HepG2 (cell line): ENCODE measurements around the gene TFAP2E. TPM values are rescaled to one million over a fixed set of nuclear protein-coding genes. Genes with fewer than 3 reads are reported as not detected.

Source experiments
- CEBPB ChIP-seq: IDR thresholded peaks from 2 replicates; pipeline ENCODE4 v1.6.1; 2011; ENCODE audit warnings: low read depth, low read length, improper control_type of control experiment, borderline replicate concordance
- CREB1 ChIP-seq, 2 experiments: fragments of 450-650 bp in 1 of 2; IDR thresholded peaks; 2 replicates each; pipeline ENCODE4 v1.6.1; 2016 to 2017; ENCODE audit warnings: control low read depth in 1 of 2, mild to moderate bottlenecking in 1 of 2, missing compliant biosample characterization in 1 of 2, missing genetic modification characterization in 1 of 2
- ETV6 ChIP-seq: sonication (generic); formaldehyde crosslinking; conservative IDR thresholded peaks from 2 replicates; pipeline ENCODE4 v1.4.0; 2020; ENCODE audit warnings: missing genetic modification reagents
- HDAC2 ChIP-seq: sonication (generic); formaldehyde crosslinking; IDR thresholded peaks from 2 replicates; pipeline ENCODE4 v1.4.0; 2020; ENCODE audit warnings: missing genetic modification reagents
- KAT7 ChIP-seq: IDR thresholded peaks from 2 replicates; pipeline ENCODE4 v1.6.1; 2018; ENCODE audit warnings: borderline replicate concordance, missing compliant biosample characterization
- KDM6A ChIP-seq: IDR thresholded peaks from 2 replicates; pipeline ENCODE4 v1.6.1; 2016; ENCODE audit warnings: low read depth
- NFKBIZ ChIP-seq: IDR thresholded peaks from 2 replicates; pipeline ENCODE4 v1.6.1; 2018; ENCODE audit warnings: missing genetic modification reagents, missing compliant biosample characterization
- NR2F1 ChIP-seq, 2 experiments: fragments of 450-650 bp in 1 of 2; formaldehyde crosslinking in 1 of 2; IDR thresholded peaks; 2 replicates each; pipeline versions ENCODE4 v1.5.0 to v1.6.1; 2016 to 2020; ENCODE audit warnings: mild to moderate bottlenecking in 1 of 2, missing compliant biosample characterization in 1 of 2, missing genetic modification reagents in 1 of 2, moderate library complexity in 1 of 2
- PCBP1 ChIP-seq: fragments of 200-400 bp; formaldehyde crosslinking; IDR thresholded peaks from 2 replicates; pipeline ENCODE4 v1.6.1; 2017; ENCODE audit warnings: mild to moderate bottlenecking, low read depth, low read length, borderline replicate concordance
- REL ChIP-seq: sonication (generic); formaldehyde crosslinking; conservative IDR thresholded peaks from 2 replicates; pipeline ENCODE4 v1.8.0; 2022; ENCODE audit warnings: mild to moderate bottlenecking, missing genetic modification reagents, moderate library complexity
- RFX1 ChIP-seq: fragments of 450-650 bp; IDR thresholded peaks from 2 replicates; pipeline ENCODE4 v1.6.1; 2017
- SOX13 ChIP-seq, 3 experiments: fragments of 450-650 bp in 1 of 3; sonication (generic) in 1 of 3; formaldehyde crosslinking in 1 of 3; IDR thresholded peaks in 2 of 3; conservative IDR thresholded peaks in 1 of 3; 2 replicates each; pipeline versions ENCODE4 v1.5.0 to v1.6.1; 2016 to 2020; ENCODE audit warnings: antibody characterized with exemption in 1 of 3, mild to moderate bottlenecking in 1 of 3, missing compliant biosample characterization in 1 of 3, missing genetic modification reagents in 1 of 3, moderate library complexity in 1 of 3
- TBX2 ChIP-seq: sonication (generic); formaldehyde crosslinking; IDR thresholded peaks from 2 replicates; pipeline ENCODE4 v1.5.0; 2020; ENCODE audit warnings: missing genetic modification reagents, mild to moderate bottlenecking, borderline replicate concordance
- ZEB1 ChIP-seq: IDR thresholded peaks from 2 replicates; pipeline ENCODE4 v1.6.1; 2012; ENCODE audit warnings: mild to moderate bottlenecking, low read depth, inconsistent platforms; ENCODE audit not compliant: insufficient replicate concordance
- ZNF10 ChIP-seq: sonication (generic); formaldehyde crosslinking; IDR thresholded peaks from 2 replicates; pipeline ENCODE4 v1.4.0; 2020; ENCODE audit warnings: mild to moderate bottlenecking, low read depth, missing genetic modification reagents, borderline replicate concordance
- ZNF12 ChIP-seq: sonication (generic); formaldehyde crosslinking; IDR thresholded peaks from 2 replicates; pipeline ENCODE4 v1.5.0; 2020; ENCODE audit warnings: missing genetic modification reagents
- ZNF446 ChIP-seq: sonication (generic); formaldehyde crosslinking; IDR thresholded peaks from 2 replicates; pipeline ENCODE4 v1.5.0; 2020; ENCODE audit warnings: mild to moderate bottlenecking, missing genetic modification reagents
- ZNF563 ChIP-seq: sonication (generic); formaldehyde crosslinking; IDR thresholded peaks from 2 replicates; pipeline ENCODE4 v1.8.0; 2022; ENCODE audit warnings: mild to moderate bottlenecking, moderate library complexity, missing genetic modification reagents
- ZNF629 ChIP-seq: sonication (generic); formaldehyde crosslinking; conservative IDR thresholded peaks from 2 replicates; pipeline ENCODE4 v1.5.0; 2020; ENCODE audit warnings: missing genetic modification reagents
- ZNF678 ChIP-seq: sonication (generic); formaldehyde crosslinking; IDR thresholded peaks from 2 replicates; pipeline ENCODE4 v1.4.0; 2020; ENCODE audit warnings: mild to moderate bottlenecking, missing genetic modification reagents
- polyA plus RNA-seq, 8 experiments: library from polyadenylated mRNA; depleted of rRNA in 3 of 8; stranded (reverse) in 7 of 8; unstranded in 1 of 8; fragments of >200 nt; fragmentation: Illumina TruSeq in 4 of 8; extraction: Trizol in 4 of 8; gene quantifications; 2 replicates each; pipeline versions ENCODE4 v1.2.1 to v1.2.3, GENCODE V29; 2011 to 2016; ENCODE audit warnings: low read depth in 4 of 8, missing spikeins in 1 of 8, mixed read lengths in 1 of 8; ENCODE audit not compliant: insufficient read depth in 1 of 8
- total RNA-seq, 5 experiments: library from RNA; depleted of rRNA; stranded (reverse); fragments of >200 nt; fragmentation: Illumina TruSeq; extraction: Trizol; gene quantifications; 2 replicates each; pipeline ENCODE4 v1.2.3, GENCODE V29; 2016; ENCODE audit warnings: low read depth in 1 of 5
- TF ChIP-seq, protein P1 (sequence below): sonication (generic); formaldehyde crosslinking; IDR thresholded peaks from 2 replicates; pipeline ENCODE4 v1.5.1; 2020; ENCODE audit warnings: mild to moderate bottlenecking, missing genetic modification reagents, moderate library complexity
- TF ChIP-seq, protein P2 (sequence below): sonication (generic); formaldehyde crosslinking; IDR thresholded peaks from 2 replicates; pipeline ENCODE4 v1.8.0; 2022; ENCODE audit warnings: missing genetic modification reagents, mild to moderate bottlenecking, borderline replicate concordance
- TF ChIP-seq, protein P3 (sequence below): sonication (generic); formaldehyde crosslinking; IDR thresholded peaks from 2 replicates; pipeline ENCODE4 v1.5.1; 2020; ENCODE audit warnings: missing genetic modification reagents, mild to moderate bottlenecking, borderline replicate concordance
- TF ChIP-seq, protein P4 (sequence below): IDR thresholded peaks from 2 replicates; pipeline ENCODE4 v1.6.1; 2012; ENCODE audit warnings: inconsistent platforms
- TF ChIP-seq, protein P5 (sequence below): IDR thresholded peaks from 2 replicates; pipeline ENCODE4 v1.6.1; 2016; ENCODE audit warnings: mild to moderate bottlenecking

TFAP2E gene
- total and polyA plus RNA-seq, 2 of the 13 experiments (the other 11 are each of a cell fraction or from before 2014, with no cell fraction given), result 0.31 to 0.41 TPM

DNA sequence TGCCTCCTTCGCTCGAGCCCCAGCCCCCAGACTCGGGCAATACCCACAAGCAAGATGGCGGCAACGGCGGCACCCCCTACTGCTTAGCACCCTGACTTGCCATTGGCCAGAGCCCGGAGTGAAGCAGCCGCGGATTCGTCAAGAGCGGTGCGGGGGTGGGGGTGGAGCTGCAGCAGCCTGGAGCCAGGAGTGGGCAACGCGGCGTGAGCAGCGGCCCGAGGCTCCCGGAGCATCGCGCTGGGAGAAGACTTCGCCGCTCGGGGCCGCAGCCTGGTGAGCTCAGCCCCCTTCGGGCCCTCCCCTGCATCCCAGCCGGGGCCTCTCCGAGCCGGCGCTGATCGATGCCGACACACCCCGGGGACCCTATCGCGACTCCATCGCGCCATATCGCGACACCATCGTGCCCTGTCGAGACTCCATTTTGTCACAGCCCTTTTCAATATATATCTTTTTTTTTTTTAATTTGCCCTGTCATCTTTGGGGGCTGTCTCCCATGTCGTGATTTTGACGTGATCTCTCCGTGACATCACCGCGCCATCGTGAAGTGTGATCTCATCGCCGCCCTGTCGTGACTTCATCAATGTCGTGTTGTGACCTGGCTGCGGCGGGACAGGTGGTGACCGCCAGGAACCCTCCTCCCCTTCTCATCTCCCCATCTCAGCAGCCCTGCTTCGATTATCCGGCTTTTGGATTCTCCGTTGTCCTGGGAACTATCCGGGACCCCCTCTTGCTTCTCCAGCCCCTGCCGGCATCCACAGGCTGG is 15.3 kb upstream of the TFAP2E start, which contains the start of gene NCDN (continued):
- TF ChIP-seq, protein P1, sequence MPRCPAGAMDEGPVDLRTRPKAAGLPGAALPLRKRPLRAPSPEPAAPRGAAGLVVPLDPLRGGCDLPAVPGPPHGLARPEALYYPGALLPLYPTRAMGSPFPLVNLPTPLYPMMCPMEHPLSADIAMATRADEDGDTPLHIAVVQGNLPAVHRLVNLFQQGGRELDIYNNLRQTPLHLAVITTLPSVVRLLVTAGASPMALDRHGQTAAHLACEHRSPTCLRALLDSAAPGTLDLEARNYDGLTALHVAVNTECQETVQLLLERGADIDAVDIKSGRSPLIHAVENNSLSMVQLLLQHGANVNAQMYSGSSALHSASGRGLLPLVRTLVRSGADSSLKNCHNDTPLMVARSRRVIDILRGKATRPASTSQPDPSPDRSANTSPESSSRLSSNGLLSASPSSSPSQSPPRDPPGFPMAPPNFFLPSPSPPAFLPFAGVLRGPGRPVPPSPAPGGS (CRISPR knock-in tag), result no peak
- no peak for TF ChIP-seq ZNF446 (CRISPR knock-in tag)
- TF ChIP-seq, protein P2, sequence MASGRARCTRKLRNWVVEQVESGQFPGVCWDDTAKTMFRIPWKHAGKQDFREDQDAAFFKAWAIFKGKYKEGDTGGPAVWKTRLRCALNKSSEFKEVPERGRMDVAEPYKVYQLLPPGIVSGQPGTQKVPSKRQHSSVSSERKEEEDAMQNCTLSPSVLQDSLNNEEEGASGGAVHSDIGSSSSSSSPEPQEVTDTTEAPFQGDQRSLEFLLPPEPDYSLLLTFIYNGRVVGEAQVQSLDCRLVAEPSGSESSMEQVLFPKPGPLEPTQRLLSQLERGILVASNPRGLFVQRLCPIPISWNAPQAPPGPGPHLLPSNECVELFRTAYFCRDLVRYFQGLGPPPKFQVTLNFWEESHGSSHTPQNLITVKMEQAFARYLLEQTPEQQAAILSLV, result peak; percentile 51; the same call in 1 of the 2 replicates
- TF ChIP-seq, protein P3, sequence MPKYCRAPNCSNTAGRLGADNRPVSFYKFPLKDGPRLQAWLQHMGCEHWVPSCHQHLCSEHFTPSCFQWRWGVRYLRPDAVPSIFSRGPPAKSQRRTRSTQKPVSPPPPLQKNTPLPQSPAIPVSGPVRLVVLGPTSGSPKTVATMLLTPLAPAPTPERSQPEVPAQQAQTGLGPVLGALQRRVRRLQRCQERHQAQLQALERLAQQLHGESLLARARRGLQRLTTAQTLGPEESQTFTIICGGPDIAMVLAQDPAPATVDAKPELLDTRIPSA (CRISPR knock-in tag), result 0 out of 2 replicates have a peak, but pooled peaks have one; percentile 52
- peak; percentile 95; the same call in 1 of the 2 replicates for TF ChIP-seq PCBP1
- no peak for TF ChIP-seq ZNF10 (CRISPR knock-in tag)
- TF ChIP-seq CEBPB, result no peak
- 0 out of 2 replicates have a peak, but pooled peaks have one; percentile 12 for TF ChIP-seq NFKBIZ (CRISPR knock-in tag)
- peak; percentile 15; the same call in 1 of the 2 replicates for TF ChIP-seq HDAC2
- no peak for TF ChIP-seq RFX1
- TF ChIP-seq CREB1 (IDR thresholded peaks at IDR 0.05), result peak; percentile 81
- peak; percentile 87 for TF ChIP-seq CREB1 (CRISPR knock-in tag; IDR thresholded peaks at IDR 0.05)
- TF ChIP-seq SOX13 (IDR thresholded peaks at IDR 0.05), result no peak
- TF ChIP-seq SOX13 (CRISPR knock-in tag; conservative IDR thresholded peaks at IDR 0.05 in 1 of 2, IDR thresholded peaks at IDR 0.05 in 1 of 2), result no peak; a peak in 1 of 4 replicates
- TF ChIP-seq, protein P4, sequence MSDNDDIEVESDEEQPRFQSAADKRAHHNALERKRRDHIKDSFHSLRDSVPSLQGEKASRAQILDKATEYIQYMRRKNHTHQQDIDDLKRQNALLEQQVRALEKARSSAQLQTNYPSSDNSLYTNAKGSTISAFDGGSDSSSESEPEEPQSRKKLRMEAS, result peak; percentile 65
- peak; percentile 65; the same call in 1 of the 2 replicates for TF ChIP-seq TBX2 (CRISPR knock-in tag)
- no peak; the same call in 1 of the 2 replicates for TF ChIP-seq KAT7 (CRISPR knock-in tag)
- peak; percentile 67 for TF ChIP-seq ZEB1
- no peak for TF ChIP-seq ZNF629 (CRISPR knock-in tag)
- no peak for TF ChIP-seq ZNF12 (CRISPR knock-in tag)
- TF ChIP-seq, protein P5, sequence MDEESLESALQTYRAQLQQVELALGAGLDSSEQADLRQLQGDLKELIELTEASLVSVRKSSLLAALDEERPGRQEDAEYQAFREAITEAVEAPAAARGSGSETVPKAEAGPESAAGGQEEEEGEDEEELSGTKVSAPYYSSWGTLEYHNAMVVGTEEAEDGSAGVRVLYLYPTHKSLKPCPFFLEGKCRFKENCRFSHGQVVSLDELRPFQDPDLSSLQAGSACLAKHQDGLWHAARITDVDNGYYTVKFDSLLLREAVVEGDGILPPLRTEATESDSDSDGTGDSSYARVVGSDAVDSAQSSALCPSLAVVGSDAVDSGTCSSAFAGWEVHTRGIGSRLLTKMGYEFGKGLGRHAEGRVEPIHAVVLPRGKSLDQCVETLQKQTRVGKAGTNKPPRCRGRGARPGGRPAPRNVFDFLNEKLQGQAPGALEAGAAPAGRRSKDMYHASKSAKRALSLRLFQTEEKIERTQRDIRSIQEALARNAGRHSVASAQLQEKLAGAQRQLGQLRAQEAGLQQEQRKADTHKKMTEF (CRISPR knock-in tag), result no peak; the same call in 1 of the 2 replicates
- TF ChIP-seq NR2F1 (CRISPR knock-in tag; IDR thresholded peaks at IDR 0.05), result no peak
- no peak for TF ChIP-seq ZNF563 (CRISPR knock-in tag)
- TF ChIP-seq REL (CRISPR knock-in tag), result 0 out of 2 replicates have a peak, but pooled peaks have one; percentile 22
- peak; percentile 33; the same call in 1 of the 2 replicates for TF ChIP-seq ETV6 (CRISPR knock-in tag)
- TF ChIP-seq ZNF678 (CRISPR knock-in tag), result 0 out of 2 replicates have a peak, but pooled peaks have one; percentile 51
- no peak for TF ChIP-seq KDM6A (CRISPR knock-in tag)
